Stimulated activated CD4-positive, alpha-beta T cell treated with anti-CD3 and anti-CD28 coated beads, Interleukin-2, amount 100 ng/mL, for 24 hours (primary cell): ENCODE measurements around the gene CERS5.
"Not testable (repeated sequence)": the region's sequence is repeated elsewhere in the genome, so short reads cannot be mapped to it uniquely, and the experiment has no call there.

ENCODE experiments used
- DNase-seq, 2 donors: peaks; one replicate each; pipeline ENCODE4 v3.0.0-alpha.2; 2020

Gene CERS5

DNA sequence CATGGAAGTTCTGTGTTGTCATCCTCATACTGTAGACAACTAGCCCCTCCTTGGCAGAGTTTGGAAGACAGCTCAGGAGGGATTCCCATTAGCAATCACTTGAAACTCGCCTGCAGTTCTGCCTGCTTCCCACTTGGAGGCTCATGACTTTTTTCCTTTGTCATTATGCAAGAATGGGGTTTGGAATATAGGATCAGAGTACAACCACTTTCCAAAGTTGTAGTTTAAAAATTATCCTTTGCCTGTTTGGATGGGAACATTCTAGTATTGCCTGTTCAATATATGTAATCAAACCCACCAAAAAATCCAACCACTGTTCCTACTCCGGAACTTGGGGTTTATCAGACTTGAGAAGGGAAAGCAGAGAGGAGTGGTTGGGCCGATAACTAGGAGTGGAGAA lies 65.5 kb downstream of the CERS5 start:
- DNase-seq = no peak

DNA sequence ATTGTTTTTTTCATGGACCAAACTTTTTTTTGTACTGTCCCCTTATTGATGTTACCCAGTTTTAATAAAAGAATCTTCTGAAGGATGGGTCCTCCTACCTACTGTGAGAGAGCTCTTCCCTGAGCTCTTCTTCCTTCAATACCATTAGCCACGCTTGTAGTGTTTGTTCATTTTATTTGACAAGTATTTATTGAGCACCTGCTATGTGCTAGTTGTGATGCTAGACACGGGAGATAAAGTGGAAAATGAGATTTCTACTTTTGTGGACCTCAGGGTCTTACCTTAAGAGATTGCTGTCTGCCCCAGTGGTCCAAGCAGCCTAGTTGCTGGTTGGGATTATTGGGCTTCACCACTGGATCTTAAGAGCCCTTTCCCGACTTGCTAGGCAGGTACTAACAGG lies 66.6 kb downstream of the CERS5 start:
- DNase-seq = no peak

DNA sequence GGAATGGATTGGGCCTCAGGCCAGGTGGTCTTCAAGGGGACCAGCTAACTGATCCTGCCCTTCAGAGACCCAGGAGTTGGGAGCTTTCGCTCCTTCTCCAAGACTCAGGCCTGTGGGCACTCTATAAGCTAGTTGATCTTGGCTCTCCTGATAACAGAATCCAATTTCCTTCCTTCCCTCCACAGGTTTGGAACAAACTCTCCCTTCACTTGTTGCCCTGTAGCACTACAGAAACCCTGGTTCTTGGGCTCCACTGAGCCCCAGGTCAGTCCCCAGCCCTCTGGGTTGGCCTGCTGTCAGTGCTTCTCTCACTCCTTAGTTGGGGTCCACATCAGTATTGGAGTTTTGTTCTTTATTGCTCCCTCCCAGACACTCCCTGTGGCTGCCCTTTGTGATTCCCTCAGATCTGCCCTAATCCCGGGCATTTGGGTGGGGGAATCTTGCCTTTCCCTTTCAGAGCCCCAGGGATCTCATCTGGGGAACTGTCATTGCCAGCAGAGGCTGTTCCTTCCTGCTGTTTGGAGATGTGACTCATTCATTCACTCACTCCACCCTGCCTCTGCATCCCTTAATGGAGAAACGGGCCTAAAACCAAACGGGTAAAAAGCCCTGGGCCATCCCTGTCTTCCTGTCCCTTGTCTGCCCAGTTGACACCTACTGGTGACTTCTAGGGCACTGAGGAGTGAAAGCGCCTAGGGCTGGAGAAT lies 67.7 kb downstream of the CERS5 start:
- no peak for DNase-seq

DNA sequence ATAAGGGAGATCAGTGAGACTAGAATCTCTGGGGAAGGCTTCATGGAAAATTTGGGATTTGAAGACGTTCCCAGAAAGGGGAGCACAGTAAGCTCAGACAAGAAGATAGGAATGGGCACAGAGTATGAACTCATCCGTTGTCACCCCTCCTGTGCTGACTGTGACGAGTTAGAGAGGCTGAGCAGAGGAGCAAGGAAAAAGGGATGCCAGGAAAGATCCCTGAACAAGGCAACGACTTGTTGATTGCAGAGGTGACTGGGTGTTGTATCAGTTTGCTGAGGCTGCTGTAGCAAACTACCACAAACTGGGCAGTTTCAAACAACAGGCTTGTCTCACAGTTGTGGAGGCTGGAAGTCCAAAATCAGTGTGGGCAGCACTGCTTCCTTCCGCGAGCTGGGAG lies 69.2 kb downstream of the CERS5 start:
- DNase-seq = no peak

DNA sequence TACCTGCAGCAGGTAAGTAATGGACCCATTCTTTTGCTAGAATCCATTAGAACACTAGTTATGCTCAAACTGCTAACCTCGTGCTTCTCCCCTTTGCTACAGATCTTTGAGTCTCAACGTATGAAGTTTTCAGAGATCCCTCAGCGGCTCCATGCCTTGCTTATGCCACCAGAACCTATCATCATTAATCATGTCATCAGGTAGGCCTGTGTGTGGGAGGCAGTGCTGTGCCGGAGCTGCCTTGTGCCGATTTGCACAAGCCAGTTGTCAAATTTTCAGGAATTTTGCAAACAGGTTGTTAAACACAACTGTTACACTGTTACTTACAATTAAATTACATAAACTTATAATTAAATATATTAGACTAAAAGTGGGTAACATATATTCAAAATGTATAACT lies 76.8 kb downstream of the CERS5 start:
- DNase-seq = no peak

DNA sequence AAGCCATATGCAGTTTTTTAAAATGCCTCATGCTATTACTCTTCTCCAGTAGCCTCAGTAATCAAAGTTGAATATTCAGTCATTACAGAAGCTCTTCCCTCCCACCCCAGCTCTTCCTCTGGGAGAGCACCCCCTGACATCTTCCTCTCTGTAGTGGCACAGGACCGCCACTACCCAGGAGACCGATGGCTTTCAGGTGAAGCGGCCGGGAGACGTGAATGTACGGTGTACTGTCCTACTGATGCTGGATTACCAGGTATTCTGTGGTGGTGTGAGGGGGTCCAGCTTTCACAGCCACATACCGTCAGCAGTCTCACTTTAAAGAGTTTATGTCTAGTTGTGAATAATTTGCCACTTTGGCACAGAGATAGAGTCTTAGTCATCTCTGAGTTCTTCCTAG lies 77.4 kb downstream of the CERS5 start:
- DNase-seq = no peak

DNA sequence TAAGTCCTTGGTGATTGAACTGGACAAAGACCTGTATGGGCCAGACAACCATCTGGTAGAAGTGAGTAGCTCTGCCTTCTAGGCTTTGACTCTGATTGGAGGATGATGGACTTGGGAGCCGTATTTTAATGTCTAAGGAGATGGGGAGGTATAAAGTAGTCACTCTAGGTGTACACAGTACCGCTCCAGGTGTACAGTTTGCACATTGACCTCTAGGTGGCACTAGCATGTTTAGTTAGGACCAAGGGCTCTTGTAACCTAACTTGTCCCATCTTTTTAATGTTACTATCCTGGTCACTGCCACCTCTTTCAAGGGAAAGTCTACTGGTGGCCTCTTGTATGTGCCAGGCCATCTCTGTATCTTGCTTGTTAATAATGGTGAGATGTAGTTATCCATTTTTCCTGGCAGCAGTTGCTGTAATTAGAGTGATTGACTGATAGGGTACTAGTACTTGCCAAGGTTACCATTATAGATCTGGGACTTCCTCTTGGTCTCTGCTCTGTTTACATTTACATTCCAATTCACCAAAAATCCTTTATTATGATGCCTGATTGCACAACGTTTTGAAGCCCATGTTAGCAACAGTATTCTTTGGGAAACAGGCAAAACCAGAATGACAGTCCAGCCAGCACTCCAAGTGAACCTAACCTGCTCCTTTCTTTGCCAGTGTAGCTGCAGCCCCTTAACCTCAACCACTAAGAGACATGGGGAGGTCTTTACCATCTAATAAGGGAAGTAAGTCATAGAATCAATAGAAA lies 78.4 kb downstream of the CERS5 start:
- peak; percentile 56 to 64 for DNase-seq

DNA sequence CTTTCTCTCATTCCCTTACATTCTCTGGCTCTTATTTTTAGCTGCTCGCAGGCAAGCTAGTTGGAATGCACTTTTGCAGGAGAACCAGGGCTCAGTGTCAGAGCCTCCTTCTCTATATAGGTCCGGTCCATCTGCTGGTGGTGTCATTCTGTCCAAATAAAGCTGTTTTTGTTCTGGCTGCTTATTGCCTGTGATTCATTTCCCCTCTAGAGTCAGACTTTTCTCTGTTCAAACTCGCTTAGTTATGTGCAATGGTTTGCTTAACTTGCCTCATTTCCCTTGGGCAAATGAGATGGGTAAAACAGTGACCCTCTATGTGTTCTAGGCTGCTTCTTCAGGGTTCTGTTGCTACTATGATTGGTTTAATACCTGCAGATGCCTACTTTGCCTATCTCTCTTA lies 79.2 kb downstream of the CERS5 start:
- no peak for DNase-seq

DNA sequence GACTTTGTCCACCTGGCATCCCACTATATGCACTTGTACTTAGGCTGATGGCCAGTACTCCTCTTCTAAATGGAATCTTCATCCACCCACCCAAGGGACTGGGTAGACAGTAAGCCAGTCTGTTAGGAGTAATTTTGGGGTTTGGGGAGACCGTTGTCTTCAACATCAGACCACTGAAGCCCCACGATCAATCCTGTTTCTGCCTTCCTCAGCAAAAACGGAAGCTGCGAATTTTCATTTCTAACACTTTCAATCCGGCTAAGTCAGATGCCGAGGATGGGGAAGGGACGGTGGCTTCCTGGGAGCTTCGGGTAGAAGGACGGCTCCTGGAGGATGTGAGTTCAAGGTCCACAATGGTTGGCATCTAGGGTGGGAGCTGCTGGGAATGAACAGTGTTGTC lies 80.0 kb downstream of the CERS5 start:
- no peak for DNase-seq

DNA sequence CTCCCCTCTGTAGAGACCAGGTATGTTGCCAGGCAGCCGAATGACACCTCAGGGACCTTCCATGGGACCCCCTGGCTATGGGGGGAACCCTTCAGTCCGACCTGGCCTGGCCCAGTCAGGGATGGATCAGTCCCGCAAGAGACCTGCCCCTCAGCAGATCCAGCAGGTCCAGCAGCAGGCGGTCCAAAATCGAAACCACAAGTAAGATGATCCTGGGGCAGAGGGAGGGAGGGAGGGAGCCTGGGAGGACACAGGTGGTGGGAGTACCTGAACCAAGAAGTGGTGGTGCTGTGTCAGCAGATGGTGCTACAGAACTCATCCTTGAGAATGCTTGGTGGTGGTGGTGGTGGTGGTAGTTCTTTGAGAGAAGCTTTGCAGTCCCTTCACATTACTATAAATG lies 81.0 kb downstream of the CERS5 start:
- no peak for DNase-seq

DNA sequence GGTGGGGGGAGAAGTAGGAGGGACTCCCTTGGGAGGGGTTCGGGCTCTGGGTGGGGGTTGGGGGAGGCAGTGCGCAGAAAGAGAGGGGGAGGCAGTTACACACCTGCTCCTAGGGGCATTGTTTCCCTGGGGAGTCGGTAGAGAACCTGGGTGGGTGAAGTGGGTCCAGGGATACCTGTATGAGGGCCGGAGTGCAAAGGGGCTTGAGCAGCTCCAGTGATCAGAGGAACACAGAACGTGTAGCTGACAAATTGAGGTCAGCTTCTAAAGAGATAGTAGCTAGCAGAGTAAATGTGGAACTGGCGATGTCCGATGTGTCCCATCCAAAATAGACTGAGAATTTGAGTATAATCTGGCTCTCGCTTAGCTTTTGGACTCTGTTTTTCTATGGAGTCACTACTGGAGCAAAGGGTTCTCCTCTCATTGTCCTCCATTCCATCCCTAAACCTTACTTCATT lies 81.5 kb downstream of the CERS5 start:
- DNase-seq = no peak

DNA sequence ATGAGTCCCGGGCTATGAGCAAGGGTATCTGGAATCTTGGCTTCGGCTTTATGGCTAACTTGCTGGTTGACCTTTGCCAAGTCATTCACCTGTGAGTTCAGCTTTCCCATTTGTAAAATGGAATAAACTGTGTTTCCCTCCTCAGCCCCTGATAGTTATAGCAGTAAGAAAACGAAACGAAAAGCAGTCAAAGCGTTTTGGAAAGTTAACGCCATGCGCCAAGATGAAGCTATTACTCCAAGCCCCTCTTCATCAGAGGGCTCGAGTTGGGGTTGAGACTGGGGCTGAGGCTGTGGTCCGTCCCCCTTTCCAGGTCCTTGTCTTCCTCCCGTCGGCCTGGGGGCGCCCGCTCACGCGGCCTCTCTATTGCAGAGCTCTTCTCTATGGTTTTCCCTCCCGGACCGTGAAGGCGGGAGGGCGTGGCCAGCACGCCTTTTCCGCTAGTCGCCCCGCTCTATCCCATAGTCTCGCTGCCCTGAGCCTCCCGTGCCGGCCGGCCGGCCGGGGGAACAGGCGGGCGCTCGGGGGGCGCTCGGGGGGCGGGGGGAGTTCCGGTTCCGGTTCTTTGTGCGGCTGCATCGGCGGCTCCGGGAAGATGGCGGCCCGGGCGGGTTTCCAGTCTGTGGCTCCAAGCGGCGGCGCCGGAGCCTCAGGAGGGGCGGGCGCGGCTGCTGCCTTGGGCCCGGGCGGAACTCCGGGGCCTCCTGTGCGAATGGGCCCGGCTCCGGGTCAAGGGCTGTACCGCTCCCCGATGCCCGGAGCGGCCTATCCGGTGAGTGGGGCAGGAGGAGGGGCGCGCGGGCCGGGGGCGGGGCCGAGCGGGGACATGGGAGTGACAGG lies 82.2 kb downstream of the CERS5 start, which contains the start of gene SMARCD1:
SMARCD1 (plus strand) TSS at position 568 of the 840 bp plus-strand sequence; CDS start at position 596, 28 bp downstream.
- peak; percentile 88 to 89 for DNase-seq

DNA sequence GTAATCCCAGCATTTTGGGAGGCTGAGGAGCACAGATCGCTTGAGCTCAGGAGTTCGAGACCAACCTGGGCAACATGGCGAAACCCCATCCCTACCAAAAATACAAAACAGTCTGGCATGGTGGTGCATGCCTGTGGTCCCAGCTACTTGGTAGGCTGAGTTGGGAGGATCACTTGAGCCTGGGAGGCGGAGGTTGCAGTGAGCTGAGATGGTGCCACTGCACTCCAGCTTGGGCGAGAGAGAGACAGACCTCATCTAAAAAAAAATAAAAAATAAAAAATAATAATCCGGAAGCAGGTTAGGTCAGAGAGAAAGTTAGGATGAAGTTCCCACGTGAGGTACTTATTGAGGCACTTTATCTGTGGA lies 82.8 kb downstream of the CERS5 start:
- not testable (repeated sequence) for DNase-seq

DNA sequence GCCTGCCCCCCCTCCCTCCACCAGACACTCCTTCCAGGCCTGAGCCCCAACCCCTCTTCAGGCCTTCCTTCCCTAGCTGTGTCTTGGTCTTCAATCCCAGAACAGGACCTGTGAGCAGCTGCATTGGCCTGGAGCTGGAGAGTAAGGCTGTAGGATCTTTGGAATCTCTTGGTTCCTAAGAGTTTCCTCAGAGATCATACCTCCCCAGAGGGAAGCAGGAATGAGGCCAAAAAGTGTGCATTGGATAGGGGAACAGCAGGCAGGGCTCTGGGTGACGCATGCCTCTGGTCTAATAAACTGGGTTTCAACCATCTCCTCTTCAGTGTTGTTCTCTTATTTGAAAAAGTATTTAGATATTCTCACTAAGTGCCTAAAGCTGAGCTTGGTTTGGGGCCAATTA lies 83.9 kb downstream of the CERS5 start:
- DNase-seq = no peak

DNA sequence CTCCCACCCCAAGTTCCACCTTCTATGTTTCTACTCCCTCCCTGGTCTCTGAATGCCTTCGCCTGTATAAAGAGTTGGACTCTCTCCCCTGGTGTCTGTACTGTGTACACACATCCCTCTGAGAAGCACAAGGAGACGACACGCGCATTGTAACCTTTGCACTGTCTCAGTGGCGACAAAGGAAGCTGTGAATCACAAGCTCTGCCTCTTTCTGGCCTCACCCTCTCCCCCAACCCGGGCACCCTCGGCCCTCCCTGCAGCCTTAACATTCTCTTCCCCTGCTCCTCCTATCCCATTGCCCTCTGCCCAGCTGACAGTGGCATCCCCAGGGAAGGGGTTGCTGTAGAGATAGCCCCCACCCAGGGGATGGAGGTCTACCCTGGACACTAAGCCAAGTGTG lies 84.5 kb downstream of the CERS5 start:
- no peak for DNase-seq

DNA sequence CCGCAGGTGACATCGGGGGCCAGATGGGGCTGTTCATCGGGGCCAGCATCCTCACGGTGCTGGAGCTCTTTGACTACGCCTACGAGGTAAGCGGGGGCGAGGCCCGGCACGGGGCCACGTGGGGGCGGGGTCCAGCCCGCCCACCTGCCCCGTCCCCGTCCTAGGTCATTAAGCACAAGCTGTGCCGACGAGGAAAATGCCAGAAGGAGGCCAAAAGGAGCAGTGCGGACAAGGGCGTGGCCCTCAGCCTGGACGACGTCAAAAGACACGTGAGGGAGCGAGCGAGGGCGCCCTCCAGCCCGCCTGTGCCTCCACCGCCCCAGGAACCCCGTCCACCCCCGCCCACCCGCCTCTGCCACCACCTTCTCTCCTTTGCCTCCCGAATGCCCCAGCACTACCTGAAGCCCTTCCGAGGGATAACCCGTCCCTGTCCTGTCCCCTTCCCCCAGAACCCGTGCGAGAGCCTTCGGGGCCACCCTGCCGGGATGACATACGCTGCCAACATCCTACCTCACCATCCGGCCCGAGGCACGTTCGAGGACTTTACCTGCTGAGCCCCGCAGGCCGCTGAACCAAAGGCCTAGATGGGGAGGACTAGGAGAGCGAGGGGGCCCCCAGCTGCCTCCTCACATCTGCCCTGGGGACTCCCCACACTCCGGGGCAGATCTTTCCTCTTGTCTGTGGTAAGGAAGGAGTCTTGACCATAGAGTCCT lies 85.9 kb downstream of the CERS5 start:
- no peak for DNase-seq

DNA sequence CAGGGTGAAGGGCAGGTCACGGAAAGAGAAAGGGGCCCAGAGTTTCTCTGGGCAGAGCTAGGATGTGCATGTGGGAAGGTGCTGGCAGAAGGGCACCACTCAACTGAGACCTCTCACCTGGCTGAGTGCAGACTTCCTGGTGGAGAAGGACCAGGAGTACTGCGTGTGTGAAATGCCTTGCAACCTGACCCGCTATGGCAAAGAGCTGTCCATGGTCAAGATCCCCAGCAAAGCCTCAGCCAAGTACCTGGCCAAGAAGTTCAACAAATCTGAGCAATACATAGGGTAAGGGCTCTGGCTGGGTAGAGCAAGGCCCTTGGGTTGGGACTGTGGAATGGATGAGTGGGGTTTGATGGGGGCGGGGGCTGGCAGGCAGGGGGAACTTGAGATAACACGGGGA lies 87.4 kb downstream of the CERS5 start:
- DNase-seq = no peak
